Stimulated activated CD8-positive, alpha-beta memory T cell treated with anti-CD3 and anti-CD28 coated beads, Interleukin-12 subunit alpha, Interleukin-12 subunit beta, amount 100 ng/mL, for 1 hour (primary cell): ENCODE data around the gene PLIN5.

Experiments
- DNase-seq: peaks from one replicate; pipeline ENCODE4 v3.0.0-alpha.2; 2020; ENCODE audit warnings: low read depth

PLIN5 gene

DNA sequence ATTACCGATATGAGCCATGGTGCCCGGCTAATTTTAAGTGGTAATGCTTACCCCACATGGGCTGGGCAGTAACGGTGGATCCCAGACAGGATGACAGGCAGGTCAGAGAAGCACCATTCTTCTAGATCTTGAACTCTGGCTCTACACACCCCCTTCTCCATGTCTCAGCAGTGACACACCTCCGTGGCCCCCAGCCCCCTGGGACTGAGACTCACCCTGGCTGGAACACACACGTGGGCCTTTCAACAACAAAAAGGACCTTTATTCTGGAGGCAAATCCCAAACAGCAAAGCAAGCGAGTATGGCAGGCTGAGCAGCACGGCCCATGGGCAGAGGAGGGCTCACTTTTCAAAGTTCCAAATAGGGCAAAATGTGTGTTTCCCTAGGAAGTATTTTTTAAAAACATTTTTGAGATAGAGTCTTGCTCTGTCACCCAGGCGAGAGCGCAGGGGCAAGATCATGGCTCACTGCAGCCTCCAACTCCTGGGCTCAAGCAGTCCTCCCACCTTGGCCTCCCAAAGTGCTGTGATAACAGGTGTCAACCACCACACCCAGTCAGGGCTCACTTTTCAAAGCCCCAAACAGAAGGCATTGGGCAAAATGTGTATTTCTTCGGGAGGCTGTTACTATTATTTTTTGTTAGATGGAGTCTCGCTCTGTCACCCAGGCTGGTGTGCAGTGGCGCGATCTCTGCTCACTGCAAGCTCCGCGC is 12.6 kb downstream of the PLIN5 start:
- DNase-seq = no peak

GRCh38 chr19:4521888-4522242 is 13.2 kb downstream of the PLIN5 start:
- no peak for DNase-seq

- no peak for DNase-seq
Measured at GRCh38 chr19:4521170-4521887, 13.7 kb downstream of the PLIN5 start.

GRCh38 chr19:4519521-4520277 is 15.3 kb downstream of the PLIN5 start:
- no peak for DNase-seq

DNA sequence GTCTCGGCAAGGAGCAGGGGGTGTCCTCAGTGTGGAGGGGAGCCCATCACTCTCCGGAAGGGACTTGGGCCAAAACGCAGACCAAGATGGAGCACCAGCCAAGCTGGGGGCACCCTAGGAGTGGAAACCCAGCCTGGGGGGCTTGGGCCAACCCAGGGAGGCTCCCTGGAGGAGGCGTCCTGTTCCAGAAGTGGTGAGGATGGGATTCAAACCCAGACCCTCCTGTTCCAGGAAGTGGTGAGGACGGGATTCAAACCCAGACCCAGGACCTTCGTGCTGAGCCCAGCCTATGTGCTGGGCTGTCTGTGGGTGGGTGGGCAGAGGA is 15.9 kb downstream of the PLIN5 start:
- no peak for DNase-seq

DNA sequence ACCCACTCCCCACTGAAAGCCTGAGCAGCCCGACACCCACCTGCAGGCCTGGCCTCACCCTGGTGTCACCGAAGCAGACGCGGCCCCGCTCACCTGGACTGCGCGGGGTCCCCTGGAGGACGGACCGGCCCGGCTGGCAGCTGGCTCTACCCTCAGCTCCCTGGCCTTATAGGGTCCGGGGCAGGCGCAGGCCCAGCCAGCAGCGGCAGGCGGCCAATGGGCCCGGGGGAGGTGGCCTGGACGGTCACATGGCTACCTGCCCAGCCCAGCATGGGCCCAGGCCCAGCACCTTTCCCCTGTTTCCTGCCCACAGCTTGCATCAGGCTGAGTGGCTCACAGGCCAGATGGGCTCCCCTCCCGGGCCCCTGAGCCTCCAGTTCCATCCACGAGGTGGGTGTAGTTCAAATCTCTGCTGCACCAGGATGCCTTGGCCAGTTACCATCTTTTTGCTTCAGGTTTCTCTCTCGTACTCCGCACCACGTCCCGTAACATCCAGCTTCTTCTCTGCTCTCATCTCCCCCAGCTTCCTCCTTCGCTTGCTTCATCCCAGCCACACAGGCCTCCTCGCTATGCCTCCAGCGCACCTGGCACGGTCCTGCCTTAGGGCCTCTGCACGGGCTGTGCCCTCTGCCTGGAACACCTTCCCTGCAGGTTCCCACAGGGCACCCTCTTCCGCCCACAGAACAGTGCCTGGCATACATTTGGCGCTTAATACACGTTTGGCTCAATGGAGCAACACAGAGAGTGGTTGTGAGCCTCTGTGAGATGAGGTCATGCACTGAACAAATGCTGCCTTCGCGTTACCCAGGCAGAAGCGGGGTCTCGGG is 16.5 kb downstream of the PLIN5 start, which contains the start of gene PLIN4:
PLIN4 (minus strand) TSS at position 142 of the 827 bp plus-strand sequence. CDS start 214 bp downstream, outside the sequence.
- DNase-seq = no peak

DNA sequence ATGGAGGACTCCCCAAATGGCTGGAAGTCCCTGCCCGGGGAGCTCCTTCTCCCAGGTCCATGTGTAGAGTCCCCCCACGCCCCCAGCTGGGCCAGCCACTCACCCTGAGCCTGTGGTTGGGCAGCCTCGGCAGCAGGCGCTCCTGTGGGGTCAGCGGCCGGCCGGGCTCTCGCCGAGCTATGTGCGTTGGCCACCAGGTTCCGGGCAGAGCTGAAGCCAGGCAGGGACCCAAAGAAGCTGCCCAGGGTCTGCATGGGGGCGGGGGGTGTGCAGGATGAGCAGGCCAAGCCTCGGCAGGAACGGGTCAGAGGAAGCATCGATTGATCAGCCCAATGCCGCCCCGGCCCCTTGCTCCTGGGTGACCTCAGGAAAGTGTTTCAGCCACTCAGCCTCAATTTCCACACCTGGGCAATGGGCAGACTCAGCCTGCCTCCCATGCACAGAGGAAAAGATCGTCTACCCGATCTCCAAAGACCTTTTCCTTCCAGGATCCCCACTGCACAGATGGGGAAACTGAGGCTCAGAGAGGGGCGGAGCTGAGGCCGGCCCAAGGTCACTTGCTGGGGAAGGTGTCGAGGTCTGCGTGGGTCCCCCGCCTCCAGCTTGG is 17.5 kb downstream of the PLIN5 start:
- no peak for DNase-seq

DNA sequence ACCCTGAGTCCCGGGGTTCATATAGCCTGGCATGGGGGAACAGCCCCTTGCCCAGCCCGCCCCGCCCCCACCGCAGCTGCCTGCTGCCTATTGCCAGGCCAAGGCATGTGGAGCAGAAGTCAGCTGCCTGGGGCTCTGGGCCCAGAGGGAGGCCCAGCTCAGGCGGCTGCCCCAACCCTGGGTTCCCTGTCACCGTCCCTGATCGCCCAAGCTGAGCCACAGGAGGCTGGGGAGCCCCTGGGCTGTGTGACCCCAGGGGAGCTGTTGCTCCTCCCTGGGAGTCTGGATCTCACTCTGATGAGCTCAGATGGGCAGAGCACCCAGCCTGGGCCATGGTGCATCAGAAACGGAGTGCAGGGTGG is 18.1 kb downstream of the PLIN5 start:
- no peak for DNase-seq

GRCh38 chr19:4516199-4516938 is 18.7 kb downstream of the PLIN5 start:
- no peak for DNase-seq

DNA sequence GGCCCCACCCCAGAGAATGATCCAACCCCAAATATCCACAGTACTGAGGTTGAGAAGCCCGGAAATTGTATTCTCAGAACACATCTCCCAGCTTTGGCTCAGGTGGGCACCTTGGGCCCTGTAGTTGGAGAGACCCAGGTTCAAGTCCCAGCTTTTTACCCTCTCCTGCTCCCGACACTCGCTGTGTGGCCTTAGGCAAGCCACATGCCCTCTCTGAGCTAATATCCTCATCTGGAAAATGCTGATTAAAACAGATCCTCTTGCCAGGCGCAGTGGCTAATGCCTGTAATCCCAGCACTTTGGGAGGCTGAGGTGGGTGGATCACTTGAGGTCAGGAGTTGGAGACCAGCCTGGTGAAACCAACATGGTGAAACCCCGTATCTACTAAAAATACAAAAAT is 19.3 kb downstream of the PLIN5 start:
- DNase-seq = no peak

GRCh38 chr19:4513248-4513647 is 21.8 kb downstream of the PLIN5 start:
- no peak for DNase-seq

GRCh38 chr19:4512070-4512469 is 23.0 kb downstream of the PLIN5 start:
- DNase-seq = no peak

DNA sequence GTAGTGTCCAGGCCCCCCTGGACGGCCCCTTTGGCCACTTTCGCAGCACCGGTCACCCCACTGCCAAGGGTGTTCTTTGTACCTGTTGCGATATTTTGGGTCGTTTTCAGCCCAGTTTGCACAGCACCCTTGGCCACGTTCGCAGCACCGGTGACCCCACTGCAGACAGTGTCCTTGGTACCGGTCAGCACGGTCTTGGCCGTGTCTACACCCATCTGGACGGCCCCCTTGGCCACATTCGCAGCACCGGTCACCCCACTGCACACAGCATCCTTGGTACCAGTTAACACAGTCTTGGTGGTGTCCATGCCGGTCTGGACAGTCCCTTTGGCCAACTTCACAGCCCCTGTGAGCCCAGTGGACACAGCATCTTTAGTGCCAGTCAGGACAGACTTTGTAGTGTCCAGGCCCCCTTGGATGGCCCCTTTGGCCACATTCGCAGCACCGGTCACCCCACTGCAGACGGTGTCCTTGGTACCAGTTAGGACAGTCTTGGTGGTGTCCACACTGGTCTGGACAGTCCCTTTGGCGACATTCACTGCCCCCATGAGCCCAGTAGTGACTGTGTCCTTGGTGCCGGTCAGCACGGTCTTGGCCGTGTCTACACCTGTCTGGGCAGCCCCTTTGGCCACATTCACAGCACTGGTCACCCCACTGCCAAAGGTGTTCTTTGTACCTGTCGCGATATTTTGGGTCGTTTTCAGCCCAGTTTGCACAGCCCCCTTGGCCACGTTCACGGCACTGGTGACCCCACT is 23.5 kb downstream of the PLIN5 start:
- DNase-seq = no peak

DNA sequence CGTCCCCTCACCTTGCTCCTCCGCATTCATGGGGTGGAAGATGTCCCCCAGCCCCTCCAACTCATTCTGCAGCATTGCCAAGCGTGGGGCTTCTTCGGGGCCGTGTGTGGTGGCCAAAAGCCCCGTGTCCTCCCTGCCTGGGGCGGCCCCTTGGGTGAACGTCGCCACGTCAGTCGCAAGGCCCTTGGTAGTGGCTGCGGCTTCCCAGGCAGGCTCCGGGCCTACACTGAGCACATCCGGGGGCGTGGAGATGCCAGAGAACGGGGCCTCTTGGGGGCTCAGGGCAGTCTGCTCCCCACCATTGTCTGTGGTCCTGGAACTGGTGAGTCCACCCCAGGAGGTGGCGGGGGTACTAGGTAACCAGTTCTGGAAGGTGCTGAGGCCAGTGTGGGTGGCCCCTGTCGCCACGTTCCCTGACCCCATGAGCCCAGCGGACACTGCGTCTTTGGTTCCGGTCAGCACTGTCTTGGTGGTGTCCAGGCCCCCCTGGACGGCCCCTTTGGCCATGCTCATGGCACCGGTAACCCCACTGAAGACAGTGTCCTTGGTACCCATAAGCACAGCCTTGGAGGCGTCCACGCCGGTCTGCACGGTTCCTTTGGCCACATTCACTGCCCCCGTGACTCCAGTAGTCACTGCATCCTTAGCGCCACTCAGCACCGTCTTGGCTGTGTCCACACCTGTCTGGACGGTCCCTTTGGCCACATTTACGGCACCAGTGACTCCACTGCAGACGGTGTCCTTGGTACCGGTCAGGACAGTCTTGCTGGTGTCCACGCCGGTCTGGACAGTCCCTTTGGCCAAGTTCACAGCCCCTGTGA is 24.4 kb downstream of the PLIN5 start:
- no peak for DNase-seq

DNA sequence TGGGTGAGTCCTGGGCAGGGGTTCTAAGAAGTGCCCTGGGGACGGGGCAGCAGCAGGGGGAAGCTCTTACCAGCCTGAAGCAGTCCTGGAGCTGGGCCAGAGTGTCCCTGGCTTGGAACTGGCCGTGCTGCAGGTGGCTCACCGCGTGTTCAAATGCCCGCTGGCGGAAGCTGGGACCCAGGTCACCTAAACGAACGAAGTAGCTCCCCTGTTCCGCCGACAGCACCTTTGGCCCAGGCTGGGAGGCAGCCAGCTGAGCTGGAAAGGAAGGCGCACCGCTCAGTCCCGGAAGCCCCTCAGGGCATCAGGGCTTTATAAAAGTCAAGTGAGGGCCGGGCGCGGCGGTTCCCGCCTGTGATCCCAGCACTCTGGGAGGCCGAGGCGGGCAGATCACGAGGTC is 26.3 kb downstream of the PLIN5 start:
- DNase-seq = no peak

GRCh38 chr19:4507804-4508203 is 27.2 kb downstream of the PLIN5 start:
- DNase-seq = no peak

- no peak for DNase-seq
Measured at GRCh38 chr19:4507150-4507452, 27.9 kb downstream of the PLIN5 start.

DNA sequence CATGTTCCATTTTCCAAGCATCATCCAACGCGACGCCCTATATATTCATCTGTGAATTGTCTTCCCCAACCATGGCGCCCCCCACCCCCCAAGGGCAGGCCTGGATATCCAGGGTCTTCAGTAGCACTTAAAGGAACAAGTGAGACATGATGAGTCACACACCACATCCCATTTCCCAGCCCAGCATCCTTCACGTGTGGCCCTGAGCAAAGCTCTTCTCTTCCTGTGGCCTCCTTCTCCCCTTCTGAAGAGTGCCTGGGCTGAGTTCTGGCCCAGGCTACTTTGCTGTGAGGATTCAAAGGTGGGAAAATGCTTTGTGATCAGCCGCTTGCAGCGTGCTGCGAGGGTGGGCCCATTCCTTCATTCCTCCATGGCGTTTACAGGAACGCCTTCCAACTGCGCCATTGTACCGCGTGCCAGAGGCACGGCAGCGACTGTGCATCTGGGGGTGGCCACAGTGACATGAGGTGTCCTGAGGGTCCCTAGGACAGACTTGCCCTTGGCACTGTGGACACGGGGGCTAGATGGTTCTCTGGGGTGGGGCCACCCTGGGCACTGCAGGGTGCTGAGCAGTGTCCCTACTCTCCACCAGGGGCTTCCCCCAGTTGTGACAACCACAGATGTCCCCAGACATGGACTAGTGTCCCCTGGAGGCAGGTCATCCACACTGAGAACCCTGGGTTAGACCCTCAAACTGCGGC is 28.4 kb downstream of the PLIN5 start:
- no peak for DNase-seq
